GM23338 (cell line): Measurements from ENCODE around the gene BHLHA15. TPM values are rescaled to one million over a fixed set of nuclear protein-coding genes. Genes with fewer than 3 reads are reported as not detected.
A peak's percentile ranks its signal among the peaks of the same experiment; 100 is the strongest.

Experiments
- ATAC-seq: fragments of 200-7000 bp; cut with Tn5 transposase; 3 replicates; pipeline ENCODE4 v1.9.1; 2020
- DNase-seq: peaks from one replicate; pipeline ENCODE4 v3.0.0-alpha.2; 2015; ENCODE audit warnings: low spot score
- H2AFZ ChIP-seq: fragments of 200-600 bp; sonication (generic); 2 replicates; pipeline ENCODE4 v1.8.0; 2016; ENCODE audit warnings: antibody characterized with exemption, mild to moderate bottlenecking, moderate library complexity
- H3F3A ChIP-seq: fragments of 200-600 bp; sonication (generic); replicated peaks from 2 replicates; pipeline ENCODE4 v1.8.0; 2017; ENCODE audit warnings: antibody characterized with exemption, mixed run types, low read depth
- H3K27ac ChIP-seq: fragments of 200-600 bp; sonication (generic); 2 replicates; pipeline ENCODE4 v1.6.1; 2016; ENCODE audit warnings: low read depth
- H3K27me3 ChIP-seq: fragments of 200-600 bp; sonication (generic); 2 replicates; pipeline ENCODE4 v1.8.0; 2016; ENCODE audit warnings: mild to moderate bottlenecking, mixed run types, moderate library complexity; ENCODE audit not compliant: insufficient read depth
- H3K36me3 ChIP-seq: fragments of 200-600 bp; sonication (generic); 2 replicates; pipeline ENCODE4 v1.8.0; 2016; ENCODE audit warnings: mild to moderate bottlenecking; ENCODE audit not compliant: insufficient read depth
- H3K4me1 ChIP-seq: fragments of 200-600 bp; sonication (generic); 2 replicates; pipeline ENCODE4 v1.8.0; 2016; ENCODE audit warnings: mild to moderate bottlenecking, moderate library complexity; ENCODE audit not compliant: insufficient read depth
- H3K4me2 ChIP-seq: fragments of 200-600 bp; sonication (generic); 2 replicates; pipeline ENCODE4 v1.7.1; 2017; ENCODE audit warnings: mixed run types
- H3K4me3 ChIP-seq: fragments of 200-600 bp; sonication (generic); 2 replicates; pipeline ENCODE4 v1.6.1; 2016; ENCODE audit warnings: mixed run types
- H3K79me2 ChIP-seq: fragments of 200-600 bp; sonication (generic); replicated peaks from 2 replicates; pipeline ENCODE4 v1.8.0; 2017; ENCODE audit warnings: mild to moderate bottlenecking; ENCODE audit not compliant: insufficient read depth
- H3K9me2 ChIP-seq: fragments of 200-600 bp; sonication (generic); 2 replicates; pipeline ENCODE4 v1.8.0; 2017; ENCODE audit not compliant: insufficient read depth
- H4K20me1 ChIP-seq: fragments of 200-600 bp; sonication (generic); replicated peaks from 2 replicates; pipeline ENCODE4 v1.8.0; 2017; ENCODE audit warnings: mild to moderate bottlenecking; ENCODE audit not compliant: insufficient read depth
- H3K27ac Mint-ChIP-seq: 2 replicates; pipeline ENCODE4 v1.8.0; 2020; ENCODE audit warnings: inconsistent platforms, mild to moderate bottlenecking, moderate library complexity, mixed read lengths
- H3K27me3 Mint-ChIP-seq: 3 replicates; pipeline ENCODE4 v1.8.0; 2022; ENCODE audit warnings: low read depth, mild to moderate bottlenecking, moderate library complexity, mixed read lengths, inconsistent platforms; ENCODE audit not compliant: insufficient read depth, poor library complexity
- H3K36me3 Mint-ChIP-seq: 3 replicates; pipeline ENCODE4 v1.8.0; 2021; ENCODE audit warnings: low read depth, mild to moderate bottlenecking, inconsistent platforms, moderate library complexity, mixed read lengths
- H3K4me1 Mint-ChIP-seq: 3 replicates; pipeline ENCODE4 v1.8.0; 2020; ENCODE audit warnings: mild to moderate bottlenecking, inconsistent platforms, mixed read lengths
- H3K4me3 Mint-ChIP-seq: 3 replicates; pipeline ENCODE4 v1.8.0; 2021; ENCODE audit warnings: moderate library complexity, mild to moderate bottlenecking, inconsistent platforms, mixed read lengths
- H3K9me3 Mint-ChIP-seq: 3 replicates; pipeline ENCODE4 v1.8.0; 2020; ENCODE audit warnings: moderate library complexity, mild to moderate bottlenecking, inconsistent platforms, mixed read lengths
- CREB1 ChIP-seq: fragments of 250-450 bp; sonication (Bioruptor Pico); IDR thresholded peaks from 2 replicates; pipeline ENCODE4 v1.5.0; 2020; ENCODE audit warnings: low read depth, mild to moderate bottlenecking, moderate library complexity
- CTCF ChIP-seq, 2 experiments: fragments of 200-600 bp in 1 of 2; sonication (generic) in 1 of 2; conservative IDR thresholded peaks; 2 replicates each; pipeline versions ENCODE4 v1.5.1 to v1.6.1; 2016 to 2017; ENCODE audit warnings: antibody characterized with exemption in 2 of 2, low read depth in 2 of 2, mild to moderate bottlenecking in 2 of 2, moderate library complexity in 1 of 2
- ETS1 ChIP-seq: IDR thresholded peaks from 2 replicates; pipeline ENCODE4 v1.6.1; 2016; ENCODE audit warnings: antibody characterized with exemption
- EZH2 ChIP-seq: fragments of 200-600 bp; sonication (generic); IDR thresholded peaks from one replicate; pipeline ENCODE4 v1.8.0; 2017; ENCODE audit warnings: antibody characterized with exemption, mild to moderate bottlenecking, low read depth; ENCODE audit not compliant: unreplicated experiment
- EZH2phosphoT487 ChIP-seq: fragments of 200-600 bp; sonication (generic); IDR thresholded peaks from one replicate; pipeline ENCODE4 v1.8.1; 2018; ENCODE audit warnings: antibody characterized with exemption; ENCODE audit not compliant: unreplicated experiment
- JUNB ChIP-seq: IDR thresholded peaks from one replicate; pipeline ENCODE4 v1.6.1; 2016; ENCODE audit warnings: antibody characterized with exemption; ENCODE audit not compliant: unreplicated experiment
- NANOG ChIP-seq: IDR thresholded peaks from 2 replicates; pipeline ENCODE4 v1.6.1; 2016; ENCODE audit warnings: antibody characterized with exemption, borderline replicate concordance
- POLR2AphosphoS5 ChIP-seq: IDR thresholded peaks from 2 replicates; pipeline ENCODE4 v1.6.1; 2016; ENCODE audit warnings: antibody characterized with exemption, low read depth
- REST ChIP-seq: IDR thresholded peaks from one replicate; pipeline ENCODE4 v1.6.1; 2018; ENCODE audit warnings: antibody characterized with exemption; ENCODE audit not compliant: unreplicated experiment
- STAT1 ChIP-seq: IDR thresholded peaks from one replicate; pipeline ENCODE4 v1.6.1; 2016; ENCODE audit warnings: antibody characterized with exemption; ENCODE audit not compliant: unreplicated experiment
- ZNF114 ChIP-seq: fragments of 250-450 bp; sonication (Bioruptor Pico); IDR thresholded peaks from 2 replicates; pipeline ENCODE4 v1.5.0; 2020; ENCODE audit warnings: mild to moderate bottlenecking, moderate library complexity
- ZNF331 ChIP-seq: fragments of 250-450 bp; sonication (Bioruptor Pico); IDR thresholded peaks from 2 replicates; pipeline ENCODE4 v1.5.0; 2020; ENCODE audit warnings: low read depth, mild to moderate bottlenecking, moderate library complexity
- ZNF462 ChIP-seq: fragments of 250-450 bp; sonication (Bioruptor Pico); IDR thresholded peaks from 2 replicates; pipeline ENCODE4 v1.5.0; 2020; ENCODE audit warnings: mild to moderate bottlenecking, moderate library complexity
- polyA plus RNA-seq: library from polyadenylated mRNA; unstranded; fragments of >200 nt; fragmentation: Nextera tagmentation; extraction: Ambion mirVana; gene quantifications from 2 replicates; pipeline ENCODE4 v1.2.1, GENCODE V29; 2016
- total RNA-seq: library from RNA; depleted of rRNA; stranded (reverse); fragments of >200 nt; shearing (Covaris generic); gene quantifications from 2 replicates; pipeline ENCODE4 v1.2.3, GENCODE V29; 2014

BHLHA15 gene
- total and polyA plus RNA-seq, 2 experiments from 2014 or later: 1.4 to 8.3 TPM

GRCh38 chr7:98223898-98224700, 12.9 kb downstream of the BHLHA15 start:
- Mint-ChIP-seq H3K9me3 (no peaks in the 10 kb centered on the region), H3K36me3 (no peaks in the 10 kb centered on the region), H3K27me3 (peaks cover 8% of the 10 kb centered on the region), H3K27ac (no peak overlapping the region), H3K4me3 (no peak overlapping the region), H3K4me1 (no peaks in the 10 kb centered on the region)
- Histone ChIP-seq H3F3A (no peaks in the 10 kb centered on the region), H4K20me1 (no peaks in the 10 kb centered on the region), H3K36me3 (no peaks in the 10 kb centered on the region), H3K27ac (no peak overlapping the region), H3K27me3 (no peaks in the 10 kb centered on the region), H3K4me1 (no peaks in the 10 kb centered on the region), H3K79me2 (no peaks in the 10 kb centered on the region), H3K4me2 (no peak overlapping the region), H3K9me2 (no peaks in the 10 kb centered on the region), H2AFZ (no peak overlapping the region), H3K4me3 (no peak overlapping the region)
- TF ChIP-seq JUNB: no peak
- no peak for TF ChIP-seq ZNF331 (CRISPR knock-in tag)
- TF ChIP-seq CTCF (conservative IDR thresholded peaks at IDR 0.05; ENCODE audit: low read depth in 2 of 2): no peak
- no peak for TF ChIP-seq NANOG
- TF ChIP-seq EZH2: no peak
- TF ChIP-seq REST: no peak
- TF ChIP-seq ZNF462 (CRISPR knock-in tag): no peak
- no peak for TF ChIP-seq STAT1
- no peak for TF ChIP-seq ETS1
- TF ChIP-seq EZH2phosphoT487: no peak
- TF ChIP-seq POLR2AphosphoS5: no peak
- no peak for TF ChIP-seq CREB1 (CRISPR knock-in tag)
- TF ChIP-seq ZNF114: no peak
- peak; percentile 30; the same call in 2 of the 3 replicates for ATAC-seq
- no peak for DNase-seq
